H1 (cell line): ENCODE measurements around the gene BTBD18. TPM values are rescaled to one million over a fixed set of nuclear protein-coding genes. Genes with fewer than 3 reads are reported as not detected.
A peak's percentile ranks its signal among the peaks of the same experiment; 100 is the strongest.

ENCODE experiments used
- CTCF ChIA-PET: fragments of 300-600 bp; sonication (Branson Sonifier 250); formaldehyde crosslinking; loops from one replicate; lab custom pipeline; 2021; ENCODE audit not compliant: partially characterized antibody; lab: Charles Lee
- POLR2A ChIA-PET: fragments of 300-600 bp; sonication (Branson Sonifier 250); formaldehyde crosslinking; loops from one replicate; lab custom pipeline; 2021; ENCODE audit warnings: inconsistent platforms; ENCODE audit not compliant: partially characterized antibody; lab: Charles Lee
- DNase-seq, 2 experiments: peaks; one replicate each; pipeline versions ENCODE4 v3.0.0 to v3.0.0-alpha.2; 2010 to 2022; ENCODE audit warnings: low spot score in 2 of 2, low read depth in 1 of 2, mixed read lengths in 1 of 2
- FAIRE-seq: peaks from 2 replicates; lab custom pipeline; 2011; peaks lifted over from hg19 to GRCh38; lab: Jason Lieb, UNC
- H2AFZ ChIP-seq: 2 replicates; pipeline ENCODE4 v1.8.1; 2012; ENCODE audit warnings: low read length, inconsistent platforms
- H2AK5ac ChIP-seq: 2 replicates; pipeline ENCODE4 v1.6.1; 2013; ENCODE audit warnings: low read depth, low read length
- H2BK120ac ChIP-seq: replicated peaks from 2 replicates; pipeline ENCODE3; 2013; ENCODE audit warnings: low read depth, low read length, inconsistent platforms
- H2BK12ac ChIP-seq: 2 replicates; pipeline ENCODE4 v1.6.1; 2013; ENCODE audit warnings: low read depth, low read length
- H2BK15ac ChIP-seq: 2 replicates; pipeline ENCODE4 v1.6.1; 2013; ENCODE audit warnings: low read length
- H2BK20ac ChIP-seq: 2 replicates; pipeline ENCODE4 v1.6.1; 2013; ENCODE audit warnings: low read length
- H2BK5ac ChIP-seq: 2 replicates; pipeline ENCODE4 v1.6.1; 2013; ENCODE audit warnings: low read depth, low read length
- H3K14ac ChIP-seq: 2 replicates; pipeline ENCODE4 v1.6.1; 2013; ENCODE audit warnings: inconsistent platforms; ENCODE audit not compliant: insufficient read length
- H3K18ac ChIP-seq: 2 replicates; pipeline ENCODE4 v1.6.1; 2013; ENCODE audit warnings: low read length; ENCODE audit errors: extremely low read depth
- H3K23ac ChIP-seq: 2 replicates; pipeline ENCODE4 v1.6.1; 2013; ENCODE audit warnings: inconsistent platforms; ENCODE audit not compliant: insufficient read length
- H3K23me2 ChIP-seq: 2 replicates; pipeline ENCODE4 v1.6.1; 2013; ENCODE audit warnings: low read depth, low read length
- H3K27ac ChIP-seq: 2 replicates; pipeline ENCODE4 v1.6.1; 2011; ENCODE audit warnings: low read depth, low read length, inconsistent platforms
- H3K27me3 ChIP-seq, 4 experiments: replicated peaks in 1 of 4; 1 replicate in 1 of 4; 2 replicates in 3 of 4; pipeline versions ENCODE4 v1.6.1 to v1.8.1; 2011 to 2013; ENCODE audit warnings: low read length in 3 of 4, mild to moderate bottlenecking in 3 of 4, inconsistent platforms in 2 of 4, mixed read lengths in 2 of 4, moderate library complexity in 1 of 4; ENCODE audit not compliant: control insufficient read depth in 3 of 4, insufficient read depth in 3 of 4; ENCODE audit errors: extremely low read depth in 1 of 4
- H3K36me3 ChIP-seq, 4 experiments: 2 replicates each; pipeline versions ENCODE4 v1.6.1 to v1.8.1; 2011 to 2013; ENCODE audit warnings: mild to moderate bottlenecking in 4 of 4, low read length in 3 of 4, moderate library complexity in 2 of 4, control low read depth in 1 of 4, inconsistent platforms in 1 of 4; ENCODE audit not compliant: insufficient read depth in 4 of 4, control insufficient read depth in 2 of 4
- H3K4ac ChIP-seq: replicated peaks from 2 replicates; pipeline ENCODE3; 2013; ENCODE audit warnings: low read length, low read depth, mixed read lengths, inconsistent platforms; ENCODE audit not compliant: insufficient read length
- H3K4me1 ChIP-seq, 4 experiments: replicated peaks in 1 of 4; 1 replicate in 1 of 4; 2 replicates in 3 of 4; pipeline versions ENCODE4 v1.6.1 to v1.8.1; 2011 to 2013; ENCODE audit warnings: low read length in 3 of 4, inconsistent platforms in 2 of 4, mixed read lengths in 1 of 4; ENCODE audit not compliant: insufficient read depth in 4 of 4, control insufficient read depth in 3 of 4
- H3K4me2 ChIP-seq, 2 experiments: 2 replicates each; pipeline versions ENCODE4 v1.6.1 to v1.8.1; 2011 to 2013; ENCODE audit warnings: low read depth in 2 of 2, low read length in 2 of 2, control low read depth in 1 of 2, inconsistent platforms in 1 of 2, mild to moderate bottlenecking in 1 of 2; ENCODE audit not compliant: insufficient read depth in 1 of 2
- H3K4me3 ChIP-seq, 4 experiments: fragments of 200-600, 300-600 bp in 1 of 4; sonication (generic), shearing (Covaris generic), sonication (Bioruptor Twin) in 1 of 4; 2 replicates each; pipeline versions ENCODE4 v1.5.1 to v1.8.1; 2011 to 2016; ENCODE audit warnings: low read length in 4 of 4, low read depth in 3 of 4, control low read depth in 2 of 4, inconsistent platforms in 2 of 4, mild to moderate bottlenecking in 2 of 4, mixed read lengths in 1 of 4, moderate library complexity in 1 of 4; ENCODE audit not compliant: insufficient read depth in 2 of 4; ENCODE audit errors: extremely low read depth in 1 of 4
- H3K56ac ChIP-seq: replicated peaks from 2 replicates; pipeline ENCODE3; 2013; ENCODE audit warnings: low read depth, mild to moderate bottlenecking, mixed read lengths, low read length, inconsistent platforms; ENCODE audit not compliant: insufficient read length
- H3K79me1 ChIP-seq: 2 replicates; pipeline ENCODE4 v1.6.1; 2013; ENCODE audit warnings: low read depth, low read length, control low read depth
- H3K79me2 ChIP-seq, 2 experiments: 2 replicates each; pipeline versions ENCODE4 v1.6.1 to v1.8.1; 2012 to 2013; ENCODE audit warnings: low read length in 2 of 2, mild to moderate bottlenecking in 2 of 2, inconsistent platforms in 1 of 2; ENCODE audit not compliant: insufficient read depth in 2 of 2, control insufficient read depth in 1 of 2
- H3K9ac ChIP-seq, 4 experiments: replicated peaks in 1 of 4; 1 replicate in 1 of 4; 2 replicates in 3 of 4; pipeline versions ENCODE4 v1.6.1 to v1.8.1; 2011 to 2013; ENCODE audit warnings: low read depth in 3 of 4, low read length in 3 of 4, control low read depth in 2 of 4, mild to moderate bottlenecking in 2 of 4, moderate library complexity in 2 of 4, inconsistent platforms in 1 of 4; ENCODE audit errors: extremely low read depth in 1 of 4
- H3K9me3 ChIP-seq, 2 experiments: 2 replicates each; pipeline versions ENCODE4 v1.6.1 to v1.8.1; 2012 to 2013; ENCODE audit warnings: mild to moderate bottlenecking in 2 of 2, moderate library complexity in 2 of 2, control low read depth in 1 of 2, inconsistent platforms in 1 of 2, low read depth in 1 of 2, low read length in 1 of 2, mixed read lengths in 1 of 2; ENCODE audit not compliant: insufficient read depth in 2 of 2
- H4K20me1 ChIP-seq, 2 experiments: replicated peaks in 1 of 2; 2 replicates each; pipeline versions ENCODE3 to v1.8.1; 2011 to 2013; ENCODE audit warnings: inconsistent platforms in 2 of 2, low read length in 2 of 2, mild to moderate bottlenecking in 1 of 2; ENCODE audit not compliant: insufficient read depth in 2 of 2, control insufficient read depth in 1 of 2
- H4K5ac ChIP-seq: 2 replicates; pipeline ENCODE4 v1.6.1; 2013; ENCODE audit warnings: low read length, low read depth, mixed read lengths, inconsistent platforms; ENCODE audit not compliant: insufficient read length
- H4K8ac ChIP-seq: 2 replicates; pipeline ENCODE4 v1.8.0; 2013; ENCODE audit warnings: mild to moderate bottlenecking, moderate library complexity, low read length, inconsistent platforms; ENCODE audit not compliant: insufficient read depth; ENCODE audit errors: extremely low read depth
- H4K91ac ChIP-seq: replicated peaks from 2 replicates; pipeline ENCODE3; 2013; ENCODE audit warnings: low read length, mixed read lengths, inconsistent platforms; ENCODE audit not compliant: insufficient read length
- POLR2A ChIP-seq, 2 experiments: IDR thresholded peaks; 1 replicate in 1 of 2; 2 replicates in 1 of 2; pipeline ENCODE4 v1.6.1; 2011; ENCODE audit warnings: low read depth in 2 of 2, low read length in 2 of 2, mild to moderate bottlenecking in 2 of 2; ENCODE audit errors: control extremely low read depth in 1 of 2
- POU5F1 ChIP-seq: IDR thresholded peaks from 2 replicates; pipeline ENCODE4 v1.6.1; 2011; ENCODE audit warnings: low read depth, mild to moderate bottlenecking, low read length, moderate library complexity
- WGBS, 2 experiments: shearing (Covaris generic) in 1 of 2; methylation state at CpG; one replicate each; pipeline versions ENCODE4 v1.1.6 to v1.1.7; 2013 to 2015; ENCODE audit warnings: low lambda C conversion rate in 2 of 2, mixed read lengths in 2 of 2, inconsistent platforms in 1 of 2, low coverage in 1 of 2, missing lambda C conversion rate in 1 of 2; ENCODE audit not compliant: insufficient replicate concordance in 2 of 2, insufficient coverage in 1 of 2, insufficient read length in 1 of 2; ENCODE audit errors: extremely low coverage in 1 of 2, missing lambda C conversion rate in 1 of 2; 5-methylcytosine and 5-hydroxymethylcytosine counted together
- polyA plus RNA-seq, 7 experiments: library from polyadenylated mRNA; depleted of rRNA in 3 of 7; stranded (reverse) in 5 of 7; unstranded in 2 of 7; fragments of >200 nt in 5 of 7; fragments of 200-250 nt in 2 of 7; gene quantifications; 1 replicate in 5 of 7; 2 replicates in 1 of 7; 4 replicates in 1 of 7; pipeline versions ENCODE4 v1.2.1 to v1.2.3, GENCODE V29; 2011 to 2013; ENCODE audit warnings: missing spikeins in 2 of 7, mixed read lengths in 2 of 7
- total RNA-seq: library from RNA; stranded (reverse); fragmentation: NEBNext Ultra II Directional; extraction: Animal tissue kit (Norgen Biotek cat#: 25700); gene quantifications from 2 replicates; pipeline ENCODE4 v1.2.1, GENCODE V29; 2021

BTBD18 gene
- total and polyA plus RNA-seq, 2 of the 8 experiments (the other 6 are each of a cell fraction or from before 2014, with no cell fraction given) = 0.03 TPM; not detected in 1

GRCh38 chr11:57762235-57762861, 10.7 kb upstream of the BTBD18 start:
- no peaks in the 10 kb centered on the region for H3K9me3 ChIP-seq
- H3K23me2 ChIP-seq = peaks cover 4% of the 10 kb centered on the region; the same call in 1 of the 2 replicates
- H4K5ac ChIP-seq = peak overlapping the region; percentile 59
- H2AFZ ChIP-seq = no peak overlapping the region
- no peaks in the 10 kb centered on the region for H3K27me3 ChIP-seq
- CTCF ChIA-PET = interaction anchor here (1.2 to 10.0 kb wide), 7 partner anchors 10 to 39 kb away, joined by 3 to 119 read pairs (median 9); partner anchors contain the start of gene BTBD18
- peak overlapping the region; percentile 68 to 78; a peak in 3 of 4 replicates for H3K4me2 ChIP-seq
- H2BK12ac ChIP-seq = no peak overlapping the region
- no peaks in the 10 kb centered on the region for H3K36me3 ChIP-seq
- no peak overlapping the region for H3K23ac ChIP-seq
- H4K91ac ChIP-seq = no peak overlapping the region
- H2BK15ac ChIP-seq = no peak overlapping the region
- POLR2A ChIA-PET = interaction anchor here (0.7 to 14.5 kb wide), 16 partner anchors 8 to 140 kb away, joined by 3 to 329 read pairs (median 6); partner anchors contain the start of genes BTBD18, MED19, SELENOH and TMX2
- H3K18ac ChIP-seq = no peak overlapping the region
- peak overlapping the region; percentile 8 for H3K56ac ChIP-seq
- peak overlapping the region; percentile 88 to 97 (median 91) for H3K4me3 ChIP-seq
- H3K79me1 ChIP-seq = peaks cover 6% of the 10 kb centered on the region; the same call in 1 of the 2 replicates
- peak overlapping the region; percentile 44 for H3K4ac ChIP-seq
- H3K14ac ChIP-seq = no peak overlapping the region
- no peak overlapping the region for H2BK120ac ChIP-seq
- no peak overlapping the region for H2BK5ac ChIP-seq
- H3K79me2 ChIP-seq = peaks cover 41 to 57% of the 10 kb centered on the region in 2 experiments
- H2BK20ac ChIP-seq = no peak overlapping the region
- H2AK5ac ChIP-seq = no peak overlapping the region
- DNase-seq = no peak
- H4K20me1 ChIP-seq = peaks cover 3 to 5% of the 10 kb centered on the region in 2 experiments
- no peak for FAIRE-seq
- peak overlapping the region; percentile 93 for H3K27ac ChIP-seq
- WGBS, 2 experiments = 1% methylated on average over 9 of the region's 9 CpGs; no CpG with 5 or more reads in 1 of the 2 experiments
- TF ChIP-seq POU5F1 (no peak), POLR2A (IDR thresholded peaks at IDR 0.05; ENCODE audit: control extremely low read depth in 1 of 2, low read depth in 2 of 2, low read length in 2 of 2) (peak in 1 of 2 experiments; percentile 12; a peak in 1 of 3 replicates)
- H3K4me1 ChIP-seq = peaks cover 0 to 10% (median 2%) of the 10 kb centered on the region in 4 experiments; a peak in 1 of 7 replicates
- no peak overlapping the region for H4K8ac ChIP-seq
- peak overlapping the region; percentile 77 to 90 (median 88) for H3K9ac ChIP-seq
